ENCODE results near the gene FGF18. TPM values are rescaled to one million over a fixed set of nuclear protein-coding genes. Genes with fewer than 3 reads are reported as not detected.

FGF18 gene
- total and polyA plus RNA-seq, 4 donors = 0.08 TPM; not detected in 3

- H3K4me3 ChIP-seq (ENCODE audit: low read depth in 1 of 3, low read length in 3 of 3) = no peak overlapping the region
Observed at GRCh38 chr5:171451421-171451820, 32.0 kb downstream of the FGF18 start.

GRCh38 chr5:171453056-171453725, 33.7 kb downstream of the FGF18 start:
- Histone ChIP-seq H3K9me3 (ENCODE audit: control insufficient read depth in 4 of 4, low read length in 3 of 4) (no peaks in the 10 kb centered on the region), H3K4me1 (ENCODE audit: control insufficient read depth in 4 of 4, insufficient read depth in 4 of 4, low read length in 3 of 4) (peaks cover 0 to 3% (median 0%) of the 10 kb centered on the region in 4 donors), H3K9ac (ENCODE audit: low read depth in 1 of 2, low read length in 2 of 2) (no peak overlapping the region), H3K4me3 (ENCODE audit: low read depth in 1 of 3, low read length in 3 of 3) (no peak overlapping the region), H3K27ac (ENCODE audit: low read depth in 1 of 2, low read length in 2 of 2) (no peak overlapping the region), H3K27me3 (ENCODE audit: control insufficient read depth in 4 of 4, insufficient read depth in 4 of 4, low read length in 3 of 4) (no peaks in the 10 kb centered on the region), H3K36me3 (ENCODE audit: control insufficient read depth in 4 of 4, insufficient read depth in 3 of 4, low read depth in 1 of 4, low read length in 3 of 4) (no peaks in the 10 kb centered on the region)
- DNase-seq (ENCODE audit: low spot score) = no peak
- TF ChIP-seq NR2F2 (IDR thresholded peaks at IDR 0.05) (no peak), YY1 (IDR thresholded peaks at IDR 0.05) (no peak), ATF3 (IDR thresholded peaks at IDR 0.05) (no peak), REST (IDR thresholded peaks at IDR 0.05) (no peak), EGR1 (IDR thresholded peaks at IDR 0.05; ENCODE audit: low read depth in 2 of 2) (no peak), HNF4A (conservative IDR thresholded peaks at IDR 0.05) (no peak), MAX (IDR thresholded peaks at IDR 0.05) (no peak), SP1 (IDR thresholded peaks at IDR 0.05) (no peak), HNF4G (IDR thresholded peaks at IDR 0.05) (no peak), TAF1 (conservative IDR thresholded peaks at IDR 0.05) (no peak)
- 94% methylated on average over 11 of the region's 11 CpGs for WGBS

More at GRCh38 chr5:171451421-171451820, 32.0 kb downstream of the FGF18 start:
- Histone ChIP-seq H3K27me3 (ENCODE audit: control insufficient read depth in 4 of 4, insufficient read depth in 4 of 4, low read length in 3 of 4) (peaks cover 0 to 2% (median 0%) of the 10 kb centered on the region in 4 donors), H3K36me3 (ENCODE audit: control insufficient read depth in 4 of 4, insufficient read depth in 3 of 4, low read depth in 1 of 4, low read length in 3 of 4) (no peaks in the 10 kb centered on the region), H3K4me1 (ENCODE audit: control insufficient read depth in 4 of 4, insufficient read depth in 4 of 4, low read length in 3 of 4) (peaks cover 0 to 3% (median 0%) of the 10 kb centered on the region in 4 donors), H3K27ac (ENCODE audit: low read depth in 1 of 2, low read length in 2 of 2) (no peak overlapping the region), H3K9me3 (ENCODE audit: control insufficient read depth in 4 of 4, low read length in 3 of 4) (no peaks in the 10 kb centered on the region), H3K9ac (ENCODE audit: low read depth in 1 of 2, low read length in 2 of 2) (no peak overlapping the region)
- TF ChIP-seq YY1 (IDR thresholded peaks at IDR 0.05) = no peak
- TF ChIP-seq SP1 (IDR thresholded peaks at IDR 0.05) = no peak
- TF ChIP-seq ATF3 (IDR thresholded peaks at IDR 0.05) = no peak
- WGBS = 89% methylated on average over 17 of the region's 17 CpGs
- DNase-seq (ENCODE audit: low spot score) = no peak

GRCh38 chr5:171453988-171454387, 34.5 kb downstream of the FGF18 start:
- TF ChIP-seq YY1 (IDR thresholded peaks at IDR 0.05) = no peak
- no peak for TF ChIP-seq ZBTB33 (IDR thresholded peaks at IDR 0.05)
- no peak for TF ChIP-seq FOXA1 (IDR thresholded peaks at IDR 0.05)
- TF ChIP-seq JUND (IDR thresholded peaks at IDR 0.05) = no peak
- no peak for TF ChIP-seq RXRA (IDR thresholded peaks at IDR 0.05)
- no peak for TF ChIP-seq HNF4G (IDR thresholded peaks at IDR 0.05)
- no peak for TF ChIP-seq ATF3 (IDR thresholded peaks at IDR 0.05)
- no peak for TF ChIP-seq SP1 (IDR thresholded peaks at IDR 0.05)
- TF ChIP-seq CTCF (IDR thresholded peaks at IDR 0.05; ENCODE audit: low read depth, low read length, missing input control) = no peak
- TF ChIP-seq FOXA2 (IDR thresholded peaks at IDR 0.05) = no peak
- no peak for TF ChIP-seq EGR1 (IDR thresholded peaks at IDR 0.05; ENCODE audit: low read depth in 2 of 2)
- TF ChIP-seq MAX (IDR thresholded peaks at IDR 0.05) = no peak
- no peak for TF ChIP-seq HNF4A (conservative IDR thresholded peaks at IDR 0.05)
- H3K4me1 ChIP-seq (ENCODE audit: control insufficient read depth in 4 of 4, insufficient read depth in 4 of 4, low read length in 3 of 4) = peaks cover 0 to 3% (median 0%) of the 10 kb centered on the region in 4 donors
- no peak overlapping the region for H3K4me3 ChIP-seq (ENCODE audit: low read depth in 1 of 3, low read length in 3 of 3)
- no peak overlapping the region for H3K27ac ChIP-seq (ENCODE audit: low read depth in 1 of 2, low read length in 2 of 2)
- H3K9ac ChIP-seq (ENCODE audit: low read depth in 1 of 2, low read length in 2 of 2) = no peak overlapping the region
- H3K27me3 ChIP-seq (ENCODE audit: control insufficient read depth in 4 of 4, insufficient read depth in 4 of 4, low read length in 3 of 4) = no peaks in the 10 kb centered on the region
- H3K9me3 ChIP-seq (ENCODE audit: control insufficient read depth in 4 of 4, low read length in 3 of 4) = no peaks in the 10 kb centered on the region
- WGBS = 90% methylated on average over 2 of the region's 2 CpGs
- no peaks in the 10 kb centered on the region for H3K36me3 ChIP-seq (ENCODE audit: control insufficient read depth in 4 of 4, insufficient read depth in 3 of 4, low read depth in 1 of 4, low read length in 3 of 4)
- no peak for DNase-seq (ENCODE audit: low spot score)
